Prostate gland (tissue), 2 donors: ENCODE data around the gene OR5H14.

Experiments
- POLR2A ChIP-seq: fragments of 450-650 bp; IDR thresholded peaks from one replicate; pipeline ENCODE4 v1.6.1; 2016; ENCODE audit warnings: antibody characterized with exemption, mild to moderate bottlenecking
- POLR2AphosphoS5 ChIP-seq: sonication (generic); formaldehyde crosslinking; IDR thresholded peaks from one replicate; pipeline ENCODE4 v1.6.1; 2017; ENCODE audit warnings: antibody characterized with exemption
- TF ChIP-seq, protein P1 (sequence below), 4 experiments: fragments of 200-600 bp in 2 of 4; fragments of 450-650 bp in 2 of 4; sonication (generic) in 2 of 4; IDR thresholded peaks; 1 replicate in 3 of 4; 2 replicates in 1 of 4; pipeline ENCODE4 v1.5.1; 2016 to 2019; ENCODE audit warnings: antibody characterized with exemption in 4 of 4, mild to moderate bottlenecking in 2 of 4, moderate library complexity in 2 of 4

DNA sequence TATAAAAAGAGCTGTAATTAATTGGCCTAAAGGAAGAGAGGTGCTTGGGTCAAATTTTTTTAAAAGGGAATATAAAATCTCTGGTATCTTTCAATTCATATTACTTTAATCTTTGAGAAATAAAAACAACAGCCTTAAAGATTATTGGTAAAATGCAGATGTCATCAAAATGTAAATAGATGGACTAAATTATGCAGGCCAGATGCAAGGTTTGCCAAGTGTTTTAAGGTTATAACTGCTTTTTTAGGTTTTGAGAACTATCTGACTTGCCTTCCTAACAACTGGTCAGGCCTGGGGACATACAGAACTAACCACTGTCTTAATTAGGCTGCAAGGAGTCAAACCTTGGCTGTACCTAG lies 36.8 kb upstream of the OR5H14 start:
- TF ChIP-seq, protein P1, sequence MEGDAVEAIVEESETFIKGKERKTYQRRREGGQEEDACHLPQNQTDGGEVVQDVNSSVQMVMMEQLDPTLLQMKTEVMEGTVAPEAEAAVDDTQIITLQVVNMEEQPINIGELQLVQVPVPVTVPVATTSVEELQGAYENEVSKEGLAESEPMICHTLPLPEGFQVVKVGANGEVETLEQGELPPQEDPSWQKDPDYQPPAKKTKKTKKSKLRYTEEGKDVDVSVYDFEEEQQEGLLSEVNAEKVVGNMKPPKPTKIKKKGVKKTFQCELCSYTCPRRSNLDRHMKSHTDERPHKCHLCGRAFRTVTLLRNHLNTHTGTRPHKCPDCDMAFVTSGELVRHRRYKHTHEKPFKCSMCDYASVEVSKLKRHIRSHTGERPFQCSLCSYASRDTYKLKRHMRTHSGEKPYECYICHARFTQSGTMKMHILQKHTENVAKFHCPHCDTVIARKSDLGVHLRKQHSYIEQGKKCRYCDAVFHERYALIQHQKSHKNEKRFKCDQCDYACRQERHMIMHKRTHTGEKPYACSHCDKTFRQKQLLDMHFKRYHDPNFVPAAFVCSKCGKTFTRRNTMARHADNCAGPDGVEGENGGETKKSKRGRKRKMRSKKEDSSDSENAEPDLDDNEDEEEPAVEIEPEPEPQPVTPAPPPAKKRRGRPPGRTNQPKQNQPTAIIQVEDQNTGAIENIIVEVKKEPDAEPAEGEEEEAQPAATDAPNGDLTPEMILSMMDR (IDR thresholded peaks at IDR 0.05): no peak
- TF ChIP-seq POLR2A (no peak), POLR2AphosphoS5 (no peak)
